OCI-LY3 (cell line): ENCODE data around the gene NUTF2.

Source experiments
- CTCF ChIP-seq: fragments of 200-600, 300-600 bp; sonication (generic); IDR thresholded peaks from 2 replicates; pipeline ENCODE4 v1.5.1; 2014; ENCODE audit warnings: antibody characterized with exemption, low read length, low read depth
- EZH2phosphoT487 ChIP-seq: fragments of 200-600 bp; shearing (Covaris generic); IDR thresholded peaks from 2 replicates; pipeline ENCODE4 v1.6.1; 2018; ENCODE audit warnings: antibody characterized with exemption, mixed run types, low read depth

DNA sequence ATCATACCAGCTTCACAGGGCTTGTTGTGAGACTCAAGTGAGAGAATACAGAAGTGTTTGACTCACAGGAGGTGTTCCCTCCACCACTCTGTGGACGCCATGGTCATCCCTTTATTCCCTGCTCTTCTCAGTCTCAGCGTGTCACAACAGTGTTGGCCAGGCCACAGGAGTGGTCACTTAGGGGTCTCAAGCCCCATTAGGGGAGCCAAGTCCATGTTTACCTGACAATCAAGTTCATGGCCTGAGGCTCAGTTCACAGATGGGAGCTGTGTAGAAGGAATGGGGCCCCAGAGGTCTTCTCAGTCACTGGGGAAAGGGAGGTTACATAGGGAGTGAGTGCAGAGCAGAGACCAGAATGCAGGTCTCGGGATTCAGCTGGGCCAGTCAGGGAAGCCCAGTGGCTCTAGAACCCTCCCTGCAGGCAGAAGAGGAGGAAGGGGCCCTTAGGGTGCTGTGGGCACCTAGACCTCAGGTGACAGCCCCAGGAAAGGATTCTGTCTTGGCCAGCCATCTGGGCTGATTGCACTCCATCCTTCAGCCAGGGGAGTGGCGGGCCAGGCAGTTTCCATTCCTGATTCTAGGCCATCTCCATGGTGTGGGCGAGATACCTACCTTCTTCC lies 10.3 kb downstream of the NUTF2 start:
- TF ChIP-seq CTCF, result no peak
- TF ChIP-seq EZH2phosphoT487, result no peak
